GM18868 (cell line): ENCODE data around the gene RBMX2.
"Not testable (repeated sequence)": the region's sequence is repeated elsewhere in the genome, so short reads cannot be mapped to it uniquely, and the experiment has no call there.

Experiments
- ATAC-seq: cut with Tn5 transposase; IDR thresholded peaks from one replicate; pipeline ENCODE4 v1.9.1; 2021; ENCODE audit warnings: mild to moderate bottlenecking, moderate library complexity; ENCODE audit not compliant: unreplicated experiment

RBMX2 gene

GRCh38 chrX:130401415-130402207 is at the start of gene RBMX2:
TSS of gene RBMX2 (plus strand) at chrX:130401987. CDS start at chrX:130402033, 46 bp downstream.
- ATAC-seq = peak; percentile 98

- ATAC-seq = not testable (repeated sequence)
These were observed 49.7 kb upstream of the RBMX2 start for GRCh38 chrX:130352050-130352449.

- no peak for ATAC-seq
These were observed 25.7 kb upstream of the RBMX2 start for GRCh38 chrX:130376077-130376476.

- ATAC-seq = no peak
These were observed 23.6 kb upstream of the RBMX2 start for GRCh38 chrX:130378024-130378669.

GRCh38 chrX:130385520-130385919 is 16.3 kb upstream of the RBMX2 start, which contains the start of gene GPR119:
TSS of gene GPR119 (minus strand) at chrX:130385674. CDS start at chrX:130385447, 227 bp downstream.
- no peak for ATAC-seq

GRCh38 chrX:130386408-130386808 is 15.4 kb upstream of the RBMX2 start:
- ATAC-seq = no peak

- no peak for ATAC-seq
These were observed 8.2 kb upstream of the RBMX2 start for GRCh38 chrX:130393451-130394074.

GRCh38 chrX:130395341-130395740 is 6.4 kb upstream of the RBMX2 start:
- no peak for ATAC-seq

- ATAC-seq = no peak
These were observed 459 bp downstream of the RBMX2 start for GRCh38 chrX:130402208-130402684.

GRCh38 chrX:130413415-130413814 is 11.6 kb downstream of the RBMX2 start:
- no peak for ATAC-seq

GRCh38 chrX:130414800-130415199 is 13.0 kb downstream of the RBMX2 start:
- ATAC-seq = no peak

- no peak for ATAC-seq
These were observed 13.4 kb downstream of the RBMX2 start for GRCh38 chrX:130415201-130415600.

- ATAC-seq = no peak
These were observed 15.0 kb downstream of the RBMX2 start for GRCh38 chrX:130416785-130417184.

- no peak for ATAC-seq
These were observed 16.3 kb downstream of the RBMX2 start for GRCh38 chrX:130418066-130418465.

GRCh38 chrX:130418740-130419139 is 17.0 kb downstream of the RBMX2 start:
- no peak for ATAC-seq

GRCh38 chrX:130419263-130419662 is 17.5 kb downstream of the RBMX2 start:
- no peak for ATAC-seq

- no peak for ATAC-seq
These were observed 24.7 kb downstream of the RBMX2 start for GRCh38 chrX:130426531-130426930.

GRCh38 chrX:130429236-130429635 is 27.4 kb downstream of the RBMX2 start:
- not testable (repeated sequence) for ATAC-seq

GRCh38 chrX:130435937-130436336 is 34.1 kb downstream of the RBMX2 start:
- ATAC-seq = no peak

- not testable (repeated sequence) for ATAC-seq
These were observed 36.2 kb downstream of the RBMX2 start for GRCh38 chrX:130437996-130438395.

GRCh38 chrX:130443875-130444274 is 42.1 kb downstream of the RBMX2 start:
- ATAC-seq = no peak
